ENCODE results near the gene CIAO2B.

CIAO2B gene

GRCh38 chr16:66885491-66885890, 48.7 kb downstream of the CIAO2B start:
- DNase-seq, result no peak

- DNase-seq, result no peak
Measured at GRCh38 chr16:66882702-66883101, 51.5 kb downstream of the CIAO2B start.

Measured in SHP77 treated with DMSO at 0.1 percent for 48 hours (cell line).